Naive thymus-derived CD4-positive, alpha-beta T cell (primary cell): Measurements from ENCODE around the gene BCL2L15. TPM values are rescaled to one million over a fixed set of nuclear protein-coding genes. Genes with fewer than 3 reads are reported as not detected.
A peak's percentile ranks its signal among the peaks of the same experiment; 100 is the strongest.

Experiments
- ATAC-seq: fragments of 150-1000 bp; cut with Tn5 transposase; 2 replicates; pipeline ENCODE4 v1.10.0; 2021; ENCODE audit warnings: mild to moderate bottlenecking, moderate library complexity
- CTCF ChIA-PET: fragments of 350-600 bp; sonication (Branson Sonifier 250); formaldehyde crosslinking; loops from one replicate; lab custom pipeline; 2021; ENCODE audit warnings: antibody characterized with exemption; lab: Charles Lee
- POLR2A ChIA-PET: fragments of 350-600 bp; sonication (Branson Sonifier 250); formaldehyde crosslinking; loops from one replicate; lab custom pipeline; 2021; ENCODE audit warnings: antibody characterized with exemption, inconsistent platforms; lab: Charles Lee
- DNase-seq, 9 donors: peaks; one replicate each; pipeline versions ENCODE4 v3.0.0 to v3.0.0-alpha.2; 2020 to 2022; ENCODE audit warnings: mixed read lengths in 1 of 9
- H3K27ac ChIP-seq: one replicate; pipeline ENCODE4 v1.7.0; 2013; ENCODE audit warnings: mild to moderate bottlenecking, low read depth, low read length, moderate library complexity
- H3K27me3 ChIP-seq, 2 donors: one replicate each; pipeline ENCODE4 v1.7.0; 2013; ENCODE audit warnings: low read length in 2 of 2, mild to moderate bottlenecking in 2 of 2, moderate library complexity in 2 of 2; ENCODE audit not compliant: control insufficient read depth in 2 of 2, insufficient read depth in 2 of 2
- H3K36me3 ChIP-seq, 3 experiments: 1 replicate in 2 of 3; 2 replicates in 1 of 3; pipeline ENCODE4 v1.7.0; 2013; ENCODE audit warnings: low read length in 3 of 3, mild to moderate bottlenecking in 3 of 3, moderate library complexity in 1 of 3; ENCODE audit not compliant: insufficient read depth in 3 of 3, control insufficient read depth in 2 of 3
- H3K4me1 ChIP-seq, 2 donors: one replicate each; pipeline ENCODE4 v1.7.0; 2013; ENCODE audit warnings: low read length in 2 of 2, mild to moderate bottlenecking in 2 of 2, moderate library complexity in 1 of 2; ENCODE audit not compliant: control insufficient read depth in 2 of 2, insufficient read depth in 2 of 2
- H3K4me3 ChIP-seq: 2 replicates; pipeline ENCODE4 v1.7.0; 2013; ENCODE audit warnings: mild to moderate bottlenecking, low read length
- H3K9me3 ChIP-seq, 3 experiments: 1 replicate in 2 of 3; 2 replicates in 1 of 3; pipeline ENCODE4 v1.7.0; 2013; ENCODE audit warnings: low read length in 3 of 3; ENCODE audit not compliant: control insufficient read depth in 2 of 3
- H3K27ac Mint-ChIP-seq, 9 donors: one replicate each; pipeline ENCODE4 v1.8.0; 2020 to 2022; ENCODE audit warnings: mixed read lengths in 9 of 9, mild to moderate bottlenecking in 8 of 9, moderate library complexity in 5 of 9, inconsistent platforms in 2 of 9
- H3K27me3 Mint-ChIP-seq, 5 donors: one replicate each; pipeline ENCODE4 v1.8.0; 2021 to 2022; ENCODE audit warnings: mixed read lengths in 5 of 5, mild to moderate bottlenecking in 1 of 5
- H3K36me3 Mint-ChIP-seq, 5 donors: one replicate each; pipeline ENCODE4 v1.8.0; 2020 to 2022; ENCODE audit warnings: mixed read lengths in 5 of 5, mild to moderate bottlenecking in 3 of 5, inconsistent platforms in 1 of 5
- H3K4me1 Mint-ChIP-seq, 7 donors: one replicate each; pipeline ENCODE4 v1.8.0; 2020 to 2022; ENCODE audit warnings: mixed read lengths in 7 of 7, mild to moderate bottlenecking in 3 of 7, inconsistent platforms in 1 of 7
- H3K4me3 Mint-ChIP-seq, 10 donors: one replicate each; pipeline ENCODE4 v1.8.0; 2020 to 2022; ENCODE audit warnings: mild to moderate bottlenecking in 10 of 10, mixed read lengths in 10 of 10, moderate library complexity in 6 of 10, inconsistent platforms in 2 of 10
- H3K9me3 Mint-ChIP-seq, 11 donors: one replicate each; pipeline ENCODE4 v1.8.0; 2020 to 2022; ENCODE audit warnings: mixed read lengths in 11 of 11, mild to moderate bottlenecking in 4 of 11, inconsistent platforms in 1 of 11, moderate library complexity in 1 of 11
- intact Hi-C, 2 donors: fragments of 100-400 bp; cut with micrococcal nuclease; formaldehyde crosslinking; loops; one replicate each; pipeline ENCODE4 v1.15.1; 2023
- polyA plus RNA-seq, 2 donors: library from polyadenylated mRNA; unstranded; fragments of 300-500 nt; fragmentation: Illumina TruSeq; gene quantifications; one replicate each; pipeline ENCODE4 v1.2.3, GENCODE V29; 2021
- total RNA-seq, 6 experiments: library from RNA in 5 of 6; stranded (reverse) in 5 of 6; gene quantifications; 1 replicate in 5 of 6; 2 replicates in 1 of 6; pipeline ENCODE4 v1.2.3 and lab custom pipeline; 2021 to 2026

Gene BCL2L15
- total and polyA plus RNA-seq, 7 experiments from 2014 or later, result 0.60 to 7.5 (median 1.6) TPM; not detected in 1

- no peak overlapping the region for H3K4me3 Mint-ChIP-seq
- no peaks in the 10 kb centered on the region for H3K27me3 ChIP-seq
- H3K4me3 ChIP-seq, result no peak overlapping the region
- intact Hi-C loops, result no loop called here
- no peaks in the 10 kb centered on the region for H3K9me3 Mint-ChIP-seq
- no peak for DNase-seq
- H3K27ac ChIP-seq, result no peak overlapping the region
- H3K27me3 Mint-ChIP-seq, result no peaks in the 10 kb centered on the region
- peaks cover 0 to 23% (median 5%) of the 10 kb centered on the region in 3 experiments for H3K36me3 ChIP-seq
- H3K36me3 Mint-ChIP-seq, result peaks cover 1 to 51% (median 35%) of the 10 kb centered on the region in 5 donors
- H3K27ac Mint-ChIP-seq, result peak overlapping the region in 6 of 9 donors; percentile 0 to 77 (median 54)
- H3K9me3 ChIP-seq, result no peaks in the 10 kb centered on the region
- ChIA-PET POLR2A (no interaction called here), CTCF (no interaction called here)
- ATAC-seq, result no peak
- H3K4me1 Mint-ChIP-seq, result peaks cover 23 to 57% (median 47%) of the 10 kb centered on the region in 7 donors
- peaks cover 0 to 30% of the 10 kb centered on the region in 2 donors for H3K4me1 ChIP-seq
Observed at GRCh38 chr1:113861641-113862040, 25.7 kb downstream of the BCL2L15 start.

GRCh38 chr1:113860891-113861290 lies 26.5 kb downstream of the BCL2L15 start:
- H3K4me3 Mint-ChIP-seq, result peak overlapping the region in 1 of 10 donors; percentile 29
- peaks cover 0 to 30% (median 5%) of the 10 kb centered on the region in 3 experiments for H3K36me3 ChIP-seq
- peaks cover 28 to 58% (median 45%) of the 10 kb centered on the region in 7 donors for H3K4me1 Mint-ChIP-seq
- no peaks in the 10 kb centered on the region for H3K9me3 ChIP-seq
- no peaks in the 10 kb centered on the region for H3K27me3 Mint-ChIP-seq
- H3K4me3 ChIP-seq, result no peak overlapping the region
- intact Hi-C loops, result no loop called here
- peak overlapping the region in 6 of 9 donors; percentile 0 to 77 (median 22) for H3K27ac Mint-ChIP-seq
- peaks cover 9 to 56% (median 40%) of the 10 kb centered on the region in 5 donors for H3K36me3 Mint-ChIP-seq
- ATAC-seq (no peak), DNase-seq (no peak)
- no peaks in the 10 kb centered on the region for H3K27me3 ChIP-seq
- H3K27ac ChIP-seq, result no peak overlapping the region
- no peaks in the 10 kb centered on the region for H3K9me3 Mint-ChIP-seq
- CTCF ChIA-PET, result interaction anchor here (1.0 kb wide), 1 partner anchor 10 kb away, joined by 3 read pairs; no protein-coding TSS in a partner anchor
- H3K4me1 ChIP-seq, result peaks cover 0 to 30% of the 10 kb centered on the region in 2 donors
- POLR2A ChIA-PET, result interaction anchor here (1.3 kb wide), 1 partner anchor 33 kb away, joined by 3 read pairs; no protein-coding TSS in a partner anchor

GRCh38 chr1:113859478-113860175 lies 27.8 kb downstream of the BCL2L15 start:
- peak; percentile 78 for ATAC-seq
- ChIA-PET CTCF (interaction anchor here (1.0 to 1.1 kb wide), 2 partner anchors 10 to 11 kb away, joined by 3 to 5 read pairs; no protein-coding TSS in a partner anchor), POLR2A (interaction anchor here (0.7 to 1.3 kb wide), 2 partner anchors 34 to 45 kb away, joined by 3 to 6 read pairs; partner anchors contain the start of gene AP4B1)
- H3K4me1 ChIP-seq, result peaks cover 0 to 25% of the 10 kb centered on the region in 2 donors
- Mint-ChIP-seq H3K9me3 (no peaks in the 10 kb centered on the region), H3K27me3 (no peaks in the 10 kb centered on the region), H3K4me1 (peaks cover 21 to 47% (median 33%) of the 10 kb centered on the region in 7 donors), H3K36me3 (peaks cover 12 to 54% (median 42%) of the 10 kb centered on the region in 5 donors), H3K27ac (peak overlapping the region in 8 of 9 donors; percentile 10 to 73 (median 46)), H3K4me3 (peak overlapping the region in 8 of 10 donors; percentile 2 to 70 (median 34))
- intact Hi-C loops, result no loop called here
- H3K4me3 ChIP-seq, result no peak overlapping the region
- no peaks in the 10 kb centered on the region for H3K27me3 ChIP-seq
- no peak for DNase-seq
- H3K9me3 ChIP-seq, result no peaks in the 10 kb centered on the region
- no peak overlapping the region for H3K27ac ChIP-seq
- H3K36me3 ChIP-seq, result peaks cover 0 to 42% (median 5%) of the 10 kb centered on the region in 3 experiments

- H3K4me3 ChIP-seq, result no peak overlapping the region
- Mint-ChIP-seq H3K9me3 (no peaks in the 10 kb centered on the region), H3K4me1 (peaks cover 20 to 47% (median 34%) of the 10 kb centered on the region in 7 donors), H3K27ac (peak overlapping the region in 8 of 9 donors; percentile 10 to 87 (median 38)), H3K36me3 (peaks cover 14 to 61% (median 48%) of the 10 kb centered on the region in 5 donors), H3K27me3 (no peaks in the 10 kb centered on the region), H3K4me3 (peak overlapping the region in 1 of 10 donors; percentile 14)
- DNase-seq (no peak), ATAC-seq (no peak)
- no peaks in the 10 kb centered on the region for H3K9me3 ChIP-seq
- intact Hi-C loops, result no loop called here
- no peaks in the 10 kb centered on the region for H3K27me3 ChIP-seq
- no peak overlapping the region for H3K27ac ChIP-seq
- ChIA-PET POLR2A (interaction anchor here (1.3 kb wide), 1 partner anchor 46 kb away, joined by 3 read pairs; the partner anchor contains the start of gene AP4B1), CTCF (interaction anchor here (1.1 kb wide), 1 partner anchor 9 kb away, joined by 5 read pairs; no protein-coding TSS in a partner anchor)
- peaks cover 0 to 47% (median 5%) of the 10 kb centered on the region in 3 experiments for H3K36me3 ChIP-seq
- peaks cover 0 to 25% of the 10 kb centered on the region in 2 donors for H3K4me1 ChIP-seq
Observed at GRCh38 chr1:113858982-113859381, 28.4 kb downstream of the BCL2L15 start.

- ATAC-seq (peak; percentile 29), DNase-seq (no peak)
- Mint-ChIP-seq H3K27me3 (no peaks in the 10 kb centered on the region), H3K4me3 (no peak overlapping the region), H3K4me1 (peaks cover 20 to 43% (median 34%) of the 10 kb centered on the region in 7 donors), H3K27ac (no peak overlapping the region), H3K36me3 (peaks cover 14 to 59% (median 45%) of the 10 kb centered on the region in 5 donors), H3K9me3 (no peaks in the 10 kb centered on the region)
- Histone ChIP-seq H3K27me3 (no peaks in the 10 kb centered on the region), H3K9me3 (no peaks in the 10 kb centered on the region), H3K4me1 (peaks cover 0 to 25% of the 10 kb centered on the region in 2 donors), H3K36me3 (peaks cover 0 to 45% (median 5%) of the 10 kb centered on the region in 3 experiments), H3K27ac (no peak overlapping the region), H3K4me3 (no peak overlapping the region)
- POLR2A ChIA-PET, result interaction anchor here (1.3 to 2.1 kb wide), 2 partner anchors 11 to 46 kb away, joined by 3 to 7 read pairs; partner anchors contain the start of gene AP4B1
- CTCF ChIA-PET, result no interaction called here
- intact Hi-C loops, result no loop called here
Observed at GRCh38 chr1:113858418-113858817, 29.0 kb downstream of the BCL2L15 start.

GRCh38 chr1:113857776-113858175 lies 29.6 kb downstream of the BCL2L15 start:
- ATAC-seq, result no peak
- ChIA-PET CTCF (no interaction called here), POLR2A (interaction anchor here (1.0 to 2.1 kb wide), 3 partner anchors 12 to 73 kb away, joined by 3 to 7 read pairs (median 4); partner anchors contain the start of gene AP4B1)
- DNase-seq, result no peak
- no peak overlapping the region for H3K27ac Mint-ChIP-seq
- H3K9me3 ChIP-seq, result no peaks in the 10 kb centered on the region
- peaks cover 0 to 25% of the 10 kb centered on the region in 2 donors for H3K4me1 ChIP-seq
- no peaks in the 10 kb centered on the region for H3K27me3 ChIP-seq
- no peaks in the 10 kb centered on the region for H3K9me3 Mint-ChIP-seq
- no peak overlapping the region for H3K4me3 ChIP-seq
- H3K4me1 Mint-ChIP-seq, result peaks cover 19 to 39% (median 31%) of the 10 kb centered on the region in 7 donors
- intact Hi-C loops, result no loop called here
- H3K27ac ChIP-seq, result no peak overlapping the region
- peaks cover 0 to 43% (median 5%) of the 10 kb centered on the region in 3 experiments for H3K36me3 ChIP-seq
- no peaks in the 10 kb centered on the region for H3K27me3 Mint-ChIP-seq
- peaks cover 14 to 52% (median 42%) of the 10 kb centered on the region in 5 donors for H3K36me3 Mint-ChIP-seq
- no peak overlapping the region for H3K4me3 Mint-ChIP-seq
